ENCODE data around the gene SYTL5.

DNA sequence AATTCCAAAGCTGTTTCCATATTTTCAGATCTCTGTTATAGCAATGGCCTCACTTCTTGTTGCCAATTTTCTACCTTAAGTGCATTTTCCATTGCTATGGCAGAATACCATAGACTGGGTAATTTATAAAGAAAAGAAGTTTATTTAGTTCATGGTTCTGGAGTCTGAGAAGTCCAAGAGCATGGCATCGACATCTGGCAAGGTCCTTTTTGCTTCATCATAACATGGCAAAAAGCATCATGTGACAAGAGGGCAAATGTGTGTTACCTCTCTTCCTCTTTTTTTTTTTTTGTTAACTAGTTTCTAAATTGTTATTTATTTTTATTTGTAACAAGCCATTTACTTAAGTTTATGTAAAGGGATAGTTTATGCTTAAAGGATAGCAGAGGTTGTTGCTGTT is 45.2 kb upstream of the SYTL5 start:
- TF ChIP-seq EZH2 (IDR thresholded peaks at IDR 0.05): no peak
- TF ChIP-seq POLR2AphosphoS5 (IDR thresholded peaks at IDR 0.05; ENCODE audit: borderline replicate concordance, low read depth, low read length): no peak

Data from SK-N-MC (cell line).